Medulla oblongata (tissue), 1 donor: ENCODE results near the gene ELMO1.

ENCODE experiments used
- DNase-seq: peaks from one replicate; pipeline ENCODE4 v3.0.0-alpha.2; 2015; ENCODE audit errors: extremely low spot score

Gene ELMO1

GRCh38 chr7:36918591-36918990, 530.1 kb downstream of the ELMO1 start:
- DNase-seq = no peak

- DNase-seq = no peak
Measured at GRCh38 chr7:36916619-36917018, 532.0 kb downstream of the ELMO1 start.

GRCh38 chr7:36916116-36916515, 532.5 kb downstream of the ELMO1 start:
- DNase-seq = no peak

GRCh38 chr7:36911788-36912187, 536.9 kb downstream of the ELMO1 start:
- DNase-seq = no peak

- no peak for DNase-seq
Measured at GRCh38 chr7:36910859-36911258, 537.8 kb downstream of the ELMO1 start.

GRCh38 chr7:36910401-36910800, 538.3 kb downstream of the ELMO1 start:
- DNase-seq = no peak

GRCh38 chr7:36906956-36907635, 541.6 kb downstream of the ELMO1 start:
- DNase-seq = no peak

GRCh38 chr7:36906448-36906847, 542.2 kb downstream of the ELMO1 start:
- DNase-seq = no peak

GRCh38 chr7:36905841-36906240, 542.8 kb downstream of the ELMO1 start:
- no peak for DNase-seq

GRCh38 chr7:36904802-36905201, 543.9 kb downstream of the ELMO1 start:
- DNase-seq = no peak

- no peak for DNase-seq
Measured at GRCh38 chr7:36904101-36904500, 544.6 kb downstream of the ELMO1 start.

- no peak for DNase-seq
Measured at GRCh38 chr7:36900988-36901710, 547.5 kb downstream of the ELMO1 start.

- no peak for DNase-seq
Measured at GRCh38 chr7:36898186-36898585, 550.5 kb downstream of the ELMO1 start.

- DNase-seq = no peak
Measured at GRCh38 chr7:36896956-36897590, 551.6 kb downstream of the ELMO1 start.

GRCh38 chr7:36896418-36896817, 552.2 kb downstream of the ELMO1 start:
- no peak for DNase-seq

GRCh38 chr7:36895192-36895591, 553.5 kb downstream of the ELMO1 start:
- DNase-seq = no peak

- DNase-seq = no peak
Measured at GRCh38 chr7:36894190-36894589, 554.5 kb downstream of the ELMO1 start.

- no peak for DNase-seq
Measured at GRCh38 chr7:36889182-36889581, 559.5 kb downstream of the ELMO1 start.

- no peak for DNase-seq
Measured at GRCh38 chr7:36887969-36888368, 560.7 kb downstream of the ELMO1 start.

- DNase-seq = no peak
Measured at GRCh38 chr7:36887233-36887632, 561.4 kb downstream of the ELMO1 start.

- no peak for DNase-seq
Measured at GRCh38 chr7:36884910-36885309, 563.8 kb downstream of the ELMO1 start.

GRCh38 chr7:36884351-36884750, 564.3 kb downstream of the ELMO1 start:
- no peak for DNase-seq
